ENCODE results near the gene UMODL1.

DNA sequence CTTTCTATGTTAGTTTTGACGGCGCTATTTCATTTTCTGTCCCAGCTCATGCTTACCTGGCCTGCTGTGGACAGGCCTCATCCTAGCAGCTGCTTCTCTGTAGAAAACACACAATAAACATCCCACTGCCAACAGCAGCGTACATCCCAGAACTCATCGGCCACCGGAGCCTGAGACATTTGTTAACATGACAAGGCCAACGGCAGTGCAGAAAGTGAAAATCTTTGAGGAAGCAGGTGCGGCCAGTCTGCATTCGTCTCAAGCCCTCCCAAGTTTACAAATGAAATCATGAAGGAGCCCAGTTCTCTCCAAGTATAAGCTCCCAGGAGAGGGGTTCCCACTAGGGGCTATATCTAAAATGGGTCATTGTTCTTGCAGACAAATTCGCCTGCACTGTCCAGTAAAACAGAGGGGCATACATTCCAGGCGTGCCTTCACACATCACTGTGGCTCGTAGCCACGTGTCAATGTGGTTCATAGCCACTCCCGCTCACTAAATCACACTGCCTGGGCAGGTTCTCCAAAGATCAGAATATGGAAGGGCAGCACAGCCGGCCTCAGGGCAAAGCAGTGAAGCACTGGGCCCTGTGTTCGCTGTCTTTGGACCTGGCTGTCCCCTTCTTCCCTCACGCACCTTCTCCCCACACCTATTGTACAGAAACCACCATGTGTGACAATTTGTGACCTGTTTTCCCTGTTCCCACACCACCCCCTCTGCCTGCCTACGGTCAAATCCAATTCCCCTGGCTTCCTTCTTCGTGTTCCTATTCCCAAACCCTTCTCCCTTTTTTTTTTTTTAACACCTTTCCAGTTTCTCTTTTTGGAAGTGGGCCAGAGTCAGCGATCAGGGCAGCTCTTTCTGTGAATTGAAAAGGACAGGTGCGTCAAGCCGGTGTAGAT lies 120.8 kb downstream of the UMODL1 start:
- TF ChIP-seq, protein P1, sequence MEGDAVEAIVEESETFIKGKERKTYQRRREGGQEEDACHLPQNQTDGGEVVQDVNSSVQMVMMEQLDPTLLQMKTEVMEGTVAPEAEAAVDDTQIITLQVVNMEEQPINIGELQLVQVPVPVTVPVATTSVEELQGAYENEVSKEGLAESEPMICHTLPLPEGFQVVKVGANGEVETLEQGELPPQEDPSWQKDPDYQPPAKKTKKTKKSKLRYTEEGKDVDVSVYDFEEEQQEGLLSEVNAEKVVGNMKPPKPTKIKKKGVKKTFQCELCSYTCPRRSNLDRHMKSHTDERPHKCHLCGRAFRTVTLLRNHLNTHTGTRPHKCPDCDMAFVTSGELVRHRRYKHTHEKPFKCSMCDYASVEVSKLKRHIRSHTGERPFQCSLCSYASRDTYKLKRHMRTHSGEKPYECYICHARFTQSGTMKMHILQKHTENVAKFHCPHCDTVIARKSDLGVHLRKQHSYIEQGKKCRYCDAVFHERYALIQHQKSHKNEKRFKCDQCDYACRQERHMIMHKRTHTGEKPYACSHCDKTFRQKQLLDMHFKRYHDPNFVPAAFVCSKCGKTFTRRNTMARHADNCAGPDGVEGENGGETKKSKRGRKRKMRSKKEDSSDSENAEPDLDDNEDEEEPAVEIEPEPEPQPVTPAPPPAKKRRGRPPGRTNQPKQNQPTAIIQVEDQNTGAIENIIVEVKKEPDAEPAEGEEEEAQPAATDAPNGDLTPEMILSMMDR (IDR thresholded peaks at IDR 0.05 in 8 of 11, conservative IDR thresholded peaks at IDR 0.05 in 3 of 11): no peak
- no peak for TF ChIP-seq POLR2A (IDR thresholded peaks at IDR 0.05)
